ENCODE measurements around the gene HERPUD2. TPM values are rescaled to one million over a fixed set of nuclear protein-coding genes. Genes with fewer than 3 reads are reported as not detected.
"Not testable (repeated sequence)": the region's sequence is repeated elsewhere in the genome, so short reads cannot be mapped to it uniquely, and the experiment has no call there.

Gene HERPUD2
- total and polyA plus RNA-seq, 2 experiments from 2014 or later = 21.7 to 43.9 TPM

DNA sequence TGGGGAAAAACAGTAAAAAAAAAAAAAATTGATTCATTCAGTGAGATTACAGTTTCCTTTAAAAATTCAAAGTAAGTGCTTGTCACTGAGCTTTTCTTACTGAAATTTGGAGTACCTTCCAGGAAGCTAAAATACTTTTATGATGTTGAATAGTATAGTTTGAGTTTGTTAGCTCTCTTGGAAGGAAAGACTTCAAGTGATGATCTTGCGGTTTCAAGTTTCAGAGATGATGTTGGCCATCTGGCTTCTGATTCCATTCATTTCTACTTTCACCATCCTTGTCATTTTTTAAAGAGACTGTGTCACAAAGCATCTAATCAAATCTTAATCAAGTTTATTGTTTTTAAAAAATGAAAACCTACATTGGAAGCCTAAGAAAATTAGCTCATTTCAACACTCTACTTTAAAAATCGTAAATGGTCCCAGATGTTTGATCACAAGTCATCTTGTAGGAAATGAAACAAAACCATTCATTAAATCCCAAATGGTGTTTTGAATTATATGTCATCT lies 4.9 kb upstream of the HERPUD2 start:
- no peaks in the 10 kb centered on the region for H3K27me3 ChIP-seq
- H3K36me3 ChIP-seq = no peaks in the 10 kb centered on the region
- no peaks in the 10 kb centered on the region for H3K9me3 ChIP-seq (ENCODE audit: low read depth)
- no peaks in the 10 kb centered on the region for H3K4me1 ChIP-seq (ENCODE audit: low read depth)
- peak in 1 of 2 donors; percentile 30 for DNase-seq (ENCODE audit: low read depth in 1 of 2, low spot score in 1 of 2)
- no peak overlapping the region for H3K27ac ChIP-seq
- H3K4me3 ChIP-seq = no peak overlapping the region
- TF ChIP-seq, protein P1, sequence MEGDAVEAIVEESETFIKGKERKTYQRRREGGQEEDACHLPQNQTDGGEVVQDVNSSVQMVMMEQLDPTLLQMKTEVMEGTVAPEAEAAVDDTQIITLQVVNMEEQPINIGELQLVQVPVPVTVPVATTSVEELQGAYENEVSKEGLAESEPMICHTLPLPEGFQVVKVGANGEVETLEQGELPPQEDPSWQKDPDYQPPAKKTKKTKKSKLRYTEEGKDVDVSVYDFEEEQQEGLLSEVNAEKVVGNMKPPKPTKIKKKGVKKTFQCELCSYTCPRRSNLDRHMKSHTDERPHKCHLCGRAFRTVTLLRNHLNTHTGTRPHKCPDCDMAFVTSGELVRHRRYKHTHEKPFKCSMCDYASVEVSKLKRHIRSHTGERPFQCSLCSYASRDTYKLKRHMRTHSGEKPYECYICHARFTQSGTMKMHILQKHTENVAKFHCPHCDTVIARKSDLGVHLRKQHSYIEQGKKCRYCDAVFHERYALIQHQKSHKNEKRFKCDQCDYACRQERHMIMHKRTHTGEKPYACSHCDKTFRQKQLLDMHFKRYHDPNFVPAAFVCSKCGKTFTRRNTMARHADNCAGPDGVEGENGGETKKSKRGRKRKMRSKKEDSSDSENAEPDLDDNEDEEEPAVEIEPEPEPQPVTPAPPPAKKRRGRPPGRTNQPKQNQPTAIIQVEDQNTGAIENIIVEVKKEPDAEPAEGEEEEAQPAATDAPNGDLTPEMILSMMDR (IDR thresholded peaks at IDR 0.05; ENCODE audit: low read depth, low read length) = no peak

GRCh38 chr7:35698382-35698781 lies 3.4 kb upstream of the HERPUD2 start:
- H3K27me3 ChIP-seq; H3K4me1 ChIP-seq (ENCODE audit: low read depth); H3K4me3 ChIP-seq; H3K36me3 ChIP-seq; H3K9me3 ChIP-seq (ENCODE audit: low read depth); DNase-seq (ENCODE audit: low read depth in 1 of 2, low spot score in 1 of 2); H3K27ac ChIP-seq: not testable (repeated sequence)

DNA sequence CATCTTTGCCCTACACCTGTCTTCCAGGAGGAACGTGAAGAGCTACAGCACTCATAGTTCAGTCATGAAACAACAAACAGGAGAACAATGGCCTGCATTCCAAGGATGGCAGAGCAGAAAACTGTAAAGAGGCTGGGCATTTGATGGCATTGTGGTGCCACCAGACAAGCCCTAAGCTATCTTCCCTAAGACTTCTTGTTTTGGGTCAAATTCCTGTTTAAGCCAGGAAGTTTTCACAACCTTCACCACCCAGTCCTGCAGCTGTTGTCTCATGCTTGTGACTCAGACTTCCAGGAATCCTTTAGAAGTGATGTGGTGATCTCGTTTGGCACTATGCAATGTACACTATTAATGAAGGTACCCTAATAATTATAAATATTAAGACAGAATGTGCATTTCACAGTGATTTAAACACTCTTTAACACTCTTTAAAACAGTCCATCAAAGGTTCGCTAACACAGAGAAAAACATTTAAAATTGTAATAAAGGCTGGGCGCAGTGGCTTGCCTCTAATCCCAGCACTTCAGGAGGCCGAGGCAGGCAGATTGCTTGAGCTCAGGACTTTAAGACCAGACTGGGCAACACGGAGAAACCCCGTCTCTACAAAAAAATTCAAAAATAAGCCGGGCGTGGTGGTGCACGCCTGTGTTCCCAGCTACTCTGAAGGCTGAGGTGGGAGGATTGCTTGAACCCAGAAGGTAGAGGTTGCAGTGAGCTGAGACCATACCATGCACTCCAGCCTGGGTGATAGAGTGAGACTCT lies 2.7 kb upstream of the HERPUD2 start:
- H3K27ac ChIP-seq = no peak overlapping the region
- peak in 1 of 2 donors; percentile 67 for DNase-seq (ENCODE audit: low read depth in 1 of 2, low spot score in 1 of 2)

GRCh38 chr7:35695987-35696386 lies 1.1 kb upstream of the HERPUD2 start:
- H3K4me3 ChIP-seq = peak overlapping the region; percentile 72
- no peak overlapping the region for H3K27ac ChIP-seq
- H3K9me3 ChIP-seq (ENCODE audit: low read depth) = no peaks in the 10 kb centered on the region
- H3K36me3 ChIP-seq = no peaks in the 10 kb centered on the region
- H3K27me3 ChIP-seq = no peaks in the 10 kb centered on the region
- TF ChIP-seq, protein P1 (IDR thresholded peaks at IDR 0.05; ENCODE audit: low read depth, low read length) = no peak
- H3K4me1 ChIP-seq (ENCODE audit: low read depth) = peaks cover 15% of the 10 kb centered on the region
- no peak for DNase-seq (ENCODE audit: low read depth in 1 of 2, low spot score in 1 of 2)

More for the DNA sequence above, 2.7 kb upstream of the HERPUD2 start:
- Histone ChIP-seq H3K27me3 (no peaks in the 10 kb centered on the region), H3K36me3 (no peaks in the 10 kb centered on the region), H3K9me3 (ENCODE audit: low read depth) (no peaks in the 10 kb centered on the region), H3K4me3 (no peak overlapping the region), H3K4me1 (ENCODE audit: low read depth) (peaks cover 9% of the 10 kb centered on the region)
- TF ChIP-seq, protein P1 (IDR thresholded peaks at IDR 0.05; ENCODE audit: low read depth, low read length) = no peak

DNA sequence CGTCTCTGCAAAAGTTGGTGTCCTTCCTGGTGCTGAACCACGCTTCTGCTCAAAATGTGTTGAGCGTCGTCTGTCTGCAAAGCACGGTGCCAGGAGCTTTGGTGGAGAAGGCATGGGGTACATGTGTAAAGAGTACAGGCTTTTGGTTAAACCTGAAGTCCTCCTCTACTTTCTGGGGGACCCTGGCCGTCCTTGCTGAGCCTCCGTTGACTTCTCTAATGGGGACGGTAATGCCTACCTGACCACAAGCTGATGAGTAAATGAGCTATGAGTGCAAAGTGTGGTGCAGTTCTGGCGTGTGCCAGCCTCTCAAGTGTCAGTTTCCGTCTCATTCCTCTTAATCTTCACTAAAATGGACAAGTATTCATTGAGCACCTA lies 527 bp upstream of the HERPUD2 start:
- Histone ChIP-seq H3K4me1 (ENCODE audit: low read depth) (peaks cover 15% of the 10 kb centered on the region), H3K27me3 (no peaks in the 10 kb centered on the region)

More for the DNA sequence above, 527 bp upstream of the HERPUD2 start:
- TF ChIP-seq, protein P1 (IDR thresholded peaks at IDR 0.05; ENCODE audit: low read depth, low read length) = no peak
- peak overlapping the region; percentile 96 for H3K27ac ChIP-seq
- H3K9me3 ChIP-seq (ENCODE audit: low read depth) = no peaks in the 10 kb centered on the region
- no peak for DNase-seq (ENCODE audit: low read depth in 1 of 2, low spot score in 1 of 2)
- peak overlapping the region; percentile 72 for H3K4me3 ChIP-seq
- H3K36me3 ChIP-seq = no peaks in the 10 kb centered on the region
